ENCODE data around the gene SLC25A47. TPM values are rescaled to one million over a fixed set of nuclear protein-coding genes. Genes with fewer than 3 reads are reported as not detected.
"Not testable (repeated sequence)": the region's sequence is repeated elsewhere in the genome, so short reads cannot be mapped to it uniquely, and the experiment has no call there.

The SLC25A47 gene, protein sequence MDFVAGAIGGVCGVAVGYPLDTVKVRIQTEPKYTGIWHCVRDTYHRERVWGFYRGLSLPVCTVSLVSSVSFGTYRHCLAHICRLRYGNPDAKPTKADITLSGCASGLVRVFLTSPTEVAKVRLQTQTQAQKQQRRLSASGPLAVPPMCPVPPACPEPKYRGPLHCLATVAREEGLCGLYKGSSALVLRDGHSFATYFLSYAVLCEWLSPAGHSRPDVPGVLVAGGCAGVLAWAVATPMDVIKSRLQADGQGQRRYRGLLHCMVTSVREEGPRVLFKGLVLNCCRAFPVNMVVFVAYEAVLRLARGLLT
- not detected for total RNA-seq

DNA sequence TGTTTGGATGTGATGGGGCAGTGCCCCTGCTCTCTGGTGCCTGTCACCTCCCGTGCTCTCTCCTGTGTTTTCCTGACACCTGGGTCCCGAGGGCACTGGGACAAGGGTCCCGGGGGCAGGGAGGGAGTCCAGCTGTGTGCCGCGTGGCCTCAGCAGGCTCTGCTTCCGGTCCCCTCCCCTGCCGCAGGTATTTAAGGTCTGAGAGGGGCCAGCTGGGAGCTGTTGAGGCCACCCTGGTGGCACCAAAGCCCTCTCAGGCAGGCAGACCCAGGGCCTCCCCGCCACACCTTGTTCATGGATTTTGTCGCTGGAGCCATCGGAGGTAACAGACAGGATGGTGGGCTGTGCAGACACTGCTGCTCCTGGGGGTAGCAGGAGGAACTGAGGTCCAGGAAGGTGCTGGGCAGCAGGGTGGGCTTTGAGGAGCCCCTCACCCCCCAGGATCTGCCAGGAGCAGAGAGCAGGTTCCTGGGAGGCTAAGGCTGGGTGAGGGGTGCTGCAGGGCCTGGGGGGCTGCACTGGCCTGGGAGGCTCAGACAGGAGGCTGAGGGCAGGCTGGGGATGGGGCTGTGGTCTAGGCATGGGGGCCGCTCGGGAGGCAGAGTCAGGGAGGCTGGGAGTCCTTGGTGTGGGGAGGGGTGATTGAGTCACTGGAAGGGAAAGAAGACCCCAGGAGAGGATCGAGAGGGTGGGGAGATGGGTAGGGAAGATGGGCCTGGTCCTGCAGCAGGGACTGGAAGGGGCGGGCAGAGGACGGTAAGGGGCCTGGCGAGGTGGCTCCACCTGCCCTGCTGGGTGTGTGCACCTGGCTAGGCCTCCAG is at the start of gene SLC25A47:
TSS of gene SLC25A47 (plus strand) at position 219 of the 821 bp plus-strand sequence. CDS start at position 295, 76 bp downstream.
- Mint-ChIP-seq H3K4me1 (ENCODE audit: low read depth) (peaks cover 6% of the 10 kb centered on the region), H3K36me3 (ENCODE audit: insufficient read depth in 2 of 2) (no peaks in the 10 kb centered on the region), H3K9me3 (no peaks in the 10 kb centered on the region), H3K27me3 (ENCODE audit: low read depth) (peaks cover 8% of the 10 kb centered on the region), H3K4me3 (no peak within 1 kb of the TSS), H3K27ac (peak within 1 kb of the TSS; percentile 16)
- no peak for ATAC-seq (replicated peaks in 1 of 2)
- no peak for DNase-seq

DNA sequence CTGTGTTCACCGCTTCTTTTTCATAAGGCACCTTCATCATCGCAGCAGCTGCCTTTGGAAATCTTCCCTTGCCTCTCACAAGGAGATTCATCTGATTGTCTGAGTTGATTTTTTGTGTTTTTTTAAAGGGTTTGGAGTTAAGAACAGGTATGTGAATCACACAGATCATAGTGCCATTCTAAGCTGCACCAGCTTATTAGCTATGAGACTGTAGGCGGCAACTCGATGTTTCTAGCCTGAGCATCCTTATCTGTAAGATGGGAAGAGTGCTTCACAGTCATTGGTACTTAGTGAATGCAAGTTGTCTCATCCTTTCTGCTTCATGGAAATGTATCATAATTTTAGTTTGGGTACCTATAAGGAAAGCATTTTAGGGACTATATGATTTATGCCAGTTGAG is 48.9 kb upstream of the SLC25A47 start:
- no peak for ATAC-seq (replicated peaks in 1 of 2)
- Mint-ChIP-seq H3K4me1 (ENCODE audit: low read depth) (peaks cover 38% of the 10 kb centered on the region), H3K9me3 (no peaks in the 10 kb centered on the region), H3K27ac (peak overlapping the region; percentile 92), H3K36me3 (ENCODE audit: insufficient read depth in 2 of 2) (peaks cover 5 to 7% of the 10 kb centered on the region in 2 donors), H3K4me3 (peak overlapping the region in 1 of 2 donors; percentile 70), H3K27me3 (ENCODE audit: low read depth) (no peaks in the 10 kb centered on the region)
- no peak for DNase-seq

DNA sequence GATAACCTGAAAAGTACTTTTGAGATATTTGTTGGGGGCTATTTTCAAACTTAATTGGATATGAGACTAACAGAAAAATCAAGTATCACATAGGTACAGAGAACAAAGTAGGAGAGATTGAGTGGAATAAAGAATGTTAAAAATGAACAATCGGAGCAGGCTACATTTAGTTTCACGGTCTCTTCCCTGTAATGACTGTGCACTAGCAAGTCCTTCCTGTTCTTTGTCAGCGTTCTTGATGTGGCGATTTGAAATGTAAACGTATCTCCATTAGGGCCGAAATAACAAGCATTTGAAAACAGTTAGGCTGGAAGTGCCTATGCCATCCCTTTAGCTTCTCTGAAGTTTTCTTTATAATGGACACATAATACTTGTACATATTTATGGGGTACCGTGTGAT is 47.9 kb upstream of the SLC25A47 start:
- Mint-ChIP-seq H3K36me3 (ENCODE audit: insufficient read depth in 2 of 2) (peaks cover 5 to 7% of the 10 kb centered on the region in 2 donors), H3K9me3 (no peaks in the 10 kb centered on the region), H3K4me3 (peak overlapping the region in 1 of 2 donors; percentile 70), H3K27me3 (ENCODE audit: low read depth) (no peaks in the 10 kb centered on the region), H3K4me1 (ENCODE audit: low read depth) (peaks cover 37% of the 10 kb centered on the region), H3K27ac (peak overlapping the region; percentile 92)
- no peak for DNase-seq
- peak; percentile 63 to 92 for ATAC-seq (replicated peaks in 1 of 2)

DNA sequence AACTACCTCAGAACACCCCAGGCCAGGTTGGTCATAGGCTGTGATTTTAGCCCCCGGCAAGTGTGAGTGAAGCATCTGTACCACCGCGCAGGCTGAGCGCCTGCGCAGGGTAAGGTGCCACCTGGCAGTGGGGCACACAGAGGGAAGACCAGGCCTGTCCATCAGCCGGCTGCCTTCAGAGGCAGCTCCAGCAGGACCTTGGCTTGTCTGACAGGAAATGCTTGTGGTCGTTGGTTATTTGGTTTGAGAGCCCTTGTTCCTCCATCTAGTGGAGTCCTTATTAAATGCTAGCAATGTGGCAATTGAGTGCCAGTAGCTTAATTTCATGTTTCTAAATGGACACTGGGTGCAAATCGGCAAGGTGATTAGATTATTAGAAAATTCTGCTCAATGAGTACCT is 44.4 kb upstream of the SLC25A47 start:
- no peaks in the 10 kb centered on the region for H3K27me3 Mint-ChIP-seq (ENCODE audit: low read depth)
- H3K9me3 Mint-ChIP-seq, result no peaks in the 10 kb centered on the region
- peaks cover 42% of the 10 kb centered on the region for H3K4me1 Mint-ChIP-seq (ENCODE audit: low read depth)
- no peak overlapping the region for H3K4me3 Mint-ChIP-seq
- H3K27ac Mint-ChIP-seq, result peak overlapping the region; percentile 82
- no peak for ATAC-seq (replicated peaks in 1 of 2)
- DNase-seq, result no peak
- H3K36me3 Mint-ChIP-seq (ENCODE audit: insufficient read depth in 2 of 2), result peaks cover 5 to 7% of the 10 kb centered on the region in 2 donors

DNA sequence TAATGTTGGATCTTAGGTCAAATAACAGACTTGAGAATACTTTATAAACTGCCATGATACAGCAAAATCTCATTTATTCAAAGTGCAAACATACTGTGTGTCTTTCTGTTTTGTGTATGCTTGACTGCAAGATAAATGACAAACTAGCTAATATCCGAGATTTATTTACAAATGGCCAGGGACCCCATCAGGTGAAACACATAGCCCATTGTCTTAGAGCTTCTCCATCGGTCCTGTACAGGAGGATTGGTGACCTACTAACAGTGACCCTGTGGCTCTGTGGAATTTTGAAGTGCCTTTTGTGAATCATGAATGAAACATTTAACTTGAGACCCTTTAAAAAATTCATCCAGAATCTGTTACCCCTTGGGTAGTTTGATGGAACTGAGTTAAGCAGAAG is 44.0 kb upstream of the SLC25A47 start:
- Mint-ChIP-seq H3K27ac (peak overlapping the region; percentile 46), H3K4me1 (ENCODE audit: low read depth) (peaks cover 40% of the 10 kb centered on the region), H3K36me3 (ENCODE audit: insufficient read depth in 2 of 2) (peaks cover 5 to 7% of the 10 kb centered on the region in 2 donors), H3K27me3 (ENCODE audit: low read depth) (no peaks in the 10 kb centered on the region), H3K4me3 (no peak overlapping the region), H3K9me3 (no peaks in the 10 kb centered on the region)
- no peak for ATAC-seq (replicated peaks in 1 of 2)
- DNase-seq, result no peak

DNA sequence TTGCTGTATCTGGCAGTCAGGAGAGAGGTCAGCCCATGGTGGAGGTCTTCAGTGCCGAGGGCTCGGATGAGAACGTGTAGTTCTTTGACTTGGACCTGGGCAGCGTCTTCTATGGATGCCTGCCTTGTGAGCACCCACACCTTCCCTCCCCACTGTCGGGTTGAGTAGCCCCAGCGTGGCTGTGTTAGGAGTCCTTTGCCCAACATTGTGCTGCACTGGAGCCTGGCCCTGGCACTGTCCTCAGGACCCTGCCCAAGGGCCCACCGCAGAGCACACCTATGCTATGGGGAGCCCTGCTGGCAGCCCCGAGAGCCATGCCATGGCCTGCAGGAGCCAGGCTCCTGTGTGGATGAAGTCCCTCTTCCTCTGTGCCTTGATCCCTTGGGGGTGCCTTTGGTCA is 43.6 kb upstream of the SLC25A47 start:
- Mint-ChIP-seq H3K36me3 (ENCODE audit: insufficient read depth in 2 of 2) (peaks cover 5 to 7% of the 10 kb centered on the region in 2 donors), H3K9me3 (no peaks in the 10 kb centered on the region), H3K27me3 (ENCODE audit: low read depth) (no peaks in the 10 kb centered on the region), H3K4me1 (ENCODE audit: low read depth) (peaks cover 40% of the 10 kb centered on the region), H3K4me3 (no peak overlapping the region), H3K27ac (peak overlapping the region; percentile 46)
- DNase-seq (no peak), ATAC-seq (replicated peaks in 1 of 2) (no peak)

DNA sequence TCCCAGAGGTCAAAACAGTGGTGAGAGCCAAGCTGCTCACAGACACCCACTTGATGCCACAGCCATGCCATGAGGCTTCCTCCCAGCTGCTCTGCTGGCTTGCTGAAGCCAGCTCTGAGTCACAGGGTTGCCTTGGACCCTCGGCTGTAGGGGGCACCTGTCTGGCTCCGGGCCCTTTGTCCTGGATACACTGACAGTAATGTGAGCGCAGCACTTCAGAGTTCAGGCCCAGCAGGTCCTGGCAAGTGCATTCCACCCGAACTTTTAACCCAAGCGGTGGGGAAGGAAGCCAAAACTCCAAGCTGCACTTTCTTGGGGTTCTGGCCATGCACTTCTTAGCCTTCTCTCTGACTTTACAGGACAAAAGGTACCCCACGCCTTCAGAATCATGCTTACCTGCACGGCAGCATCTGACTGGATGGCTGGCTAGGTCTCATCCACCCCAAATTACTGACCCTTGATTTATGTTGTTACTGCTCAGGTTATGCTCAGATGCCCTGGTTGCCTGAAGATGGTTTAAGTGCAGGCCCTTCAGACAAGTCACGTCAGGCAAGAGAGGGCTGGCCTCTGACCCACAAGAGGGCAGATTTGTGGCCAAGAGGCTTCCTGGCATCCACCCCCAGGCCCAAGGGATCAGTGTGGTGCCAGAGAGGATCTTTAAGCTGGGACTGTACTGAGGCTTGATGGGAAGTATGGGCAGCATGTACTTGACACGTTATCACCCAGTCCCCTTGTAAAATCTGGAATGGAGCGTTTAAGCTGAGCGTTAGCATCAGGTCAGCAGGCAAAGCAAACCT is 41.7 kb upstream of the SLC25A47 start:
- Mint-ChIP-seq H3K4me1 (ENCODE audit: low read depth) (peaks cover 27% of the 10 kb centered on the region), H3K27ac (no peak overlapping the region), H3K9me3 (no peaks in the 10 kb centered on the region), H3K27me3 (ENCODE audit: low read depth) (no peaks in the 10 kb centered on the region), H3K36me3 (ENCODE audit: insufficient read depth in 2 of 2) (peaks cover 1 to 3% of the 10 kb centered on the region in 2 donors), H3K4me3 (no peak overlapping the region)
- ATAC-seq (replicated peaks in 1 of 2), result no peak
- no peak for DNase-seq

DNA sequence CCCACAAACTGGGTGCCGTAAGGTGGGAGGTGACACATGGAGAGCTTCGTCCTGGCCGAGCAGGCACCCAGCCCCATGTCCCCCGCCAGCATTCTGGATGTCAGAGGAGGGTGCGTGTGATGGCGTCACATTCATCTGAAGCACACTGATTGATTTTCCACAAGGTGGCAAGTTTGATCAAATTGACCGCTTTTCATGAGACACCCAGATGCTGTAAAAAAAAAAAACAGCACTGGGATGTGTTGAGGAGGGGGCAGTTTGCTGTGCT is 41.1 kb upstream of the SLC25A47 start:
- ATAC-seq (replicated peaks in 1 of 2), result no peak
- Mint-ChIP-seq H3K4me3 (no peak overlapping the region), H3K4me1 (ENCODE audit: low read depth) (peaks cover 26% of the 10 kb centered on the region), H3K36me3 (ENCODE audit: insufficient read depth in 2 of 2) (peaks cover 0 to 3% of the 10 kb centered on the region in 2 donors), H3K27ac (no peak overlapping the region), H3K9me3 (no peaks in the 10 kb centered on the region), H3K27me3 (ENCODE audit: low read depth) (no peaks in the 10 kb centered on the region)
- DNase-seq, result no peak

DNA sequence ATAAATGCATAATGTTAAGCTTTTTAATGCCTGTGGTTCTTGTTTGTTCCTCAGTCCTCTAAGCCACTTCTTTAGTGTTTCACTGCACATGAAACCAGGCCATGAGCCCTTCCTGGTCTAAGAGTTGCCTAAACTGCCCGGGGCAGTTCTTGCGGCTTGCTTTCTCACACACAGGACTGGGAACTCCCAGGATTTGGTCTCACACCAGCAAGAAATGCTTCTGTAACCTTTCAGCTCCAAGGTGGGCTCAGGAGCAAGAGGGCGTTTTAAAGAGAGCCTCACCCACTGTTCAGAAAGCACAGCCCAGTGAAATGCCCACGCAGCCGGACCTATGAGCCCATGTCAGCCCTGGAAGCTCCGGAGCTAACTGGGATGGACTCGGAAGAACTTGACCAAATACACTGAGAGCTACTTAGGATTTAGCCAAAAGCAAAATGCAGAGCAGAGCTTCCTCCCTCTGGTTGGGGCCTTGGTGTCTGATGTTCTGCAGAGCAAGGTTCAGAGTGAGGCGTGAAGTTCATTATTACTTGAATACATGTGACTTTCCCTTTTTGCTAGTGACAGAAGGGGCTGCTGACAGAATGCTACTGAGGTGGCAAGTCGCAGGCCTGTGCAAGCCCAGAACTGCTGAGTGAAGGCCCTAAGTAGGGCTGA is 40.2 kb upstream of the SLC25A47 start:
- Mint-ChIP-seq H3K9me3 (no peaks in the 10 kb centered on the region), H3K4me1 (ENCODE audit: low read depth) (peaks cover 22% of the 10 kb centered on the region), H3K27me3 (ENCODE audit: low read depth) (no peaks in the 10 kb centered on the region), H3K27ac (peak overlapping the region; percentile 55), H3K36me3 (ENCODE audit: insufficient read depth in 2 of 2) (no peaks in the 10 kb centered on the region), H3K4me3 (no peak overlapping the region)
- DNase-seq, result no peak
- ATAC-seq (replicated peaks in 1 of 2), result no peak

DNA sequence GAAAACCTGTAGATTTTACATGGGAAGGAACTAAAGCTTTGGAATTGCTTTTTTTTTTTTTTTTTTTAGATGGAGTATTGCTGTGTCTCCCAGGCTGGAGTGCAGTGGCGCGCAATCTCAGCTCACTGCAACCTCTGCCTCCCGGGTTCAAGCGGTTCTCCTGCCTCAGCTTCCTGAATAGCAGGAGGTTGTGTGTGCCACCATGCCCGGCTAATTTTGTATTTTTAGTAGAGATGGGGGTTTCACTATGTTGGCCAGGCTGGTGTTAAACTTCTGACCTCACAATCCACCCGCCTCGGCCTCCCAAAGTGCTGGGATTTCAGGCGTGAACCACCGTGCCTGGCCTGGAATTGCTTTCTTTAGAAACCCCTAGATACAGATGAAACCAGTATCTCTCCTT is 39.7 kb upstream of the SLC25A47 start:
- not testable (repeated sequence) for H3K9me3 Mint-ChIP-seq; H3K27ac Mint-ChIP-seq; H3K27me3 Mint-ChIP-seq (ENCODE audit: low read depth); DNase-seq; H3K36me3 Mint-ChIP-seq (ENCODE audit: insufficient read depth in 2 of 2); ATAC-seq (replicated peaks in 1 of 2); H3K4me3 Mint-ChIP-seq
- peaks cover 19% of the 10 kb centered on the region for H3K4me1 Mint-ChIP-seq (ENCODE audit: low read depth)

DNA sequence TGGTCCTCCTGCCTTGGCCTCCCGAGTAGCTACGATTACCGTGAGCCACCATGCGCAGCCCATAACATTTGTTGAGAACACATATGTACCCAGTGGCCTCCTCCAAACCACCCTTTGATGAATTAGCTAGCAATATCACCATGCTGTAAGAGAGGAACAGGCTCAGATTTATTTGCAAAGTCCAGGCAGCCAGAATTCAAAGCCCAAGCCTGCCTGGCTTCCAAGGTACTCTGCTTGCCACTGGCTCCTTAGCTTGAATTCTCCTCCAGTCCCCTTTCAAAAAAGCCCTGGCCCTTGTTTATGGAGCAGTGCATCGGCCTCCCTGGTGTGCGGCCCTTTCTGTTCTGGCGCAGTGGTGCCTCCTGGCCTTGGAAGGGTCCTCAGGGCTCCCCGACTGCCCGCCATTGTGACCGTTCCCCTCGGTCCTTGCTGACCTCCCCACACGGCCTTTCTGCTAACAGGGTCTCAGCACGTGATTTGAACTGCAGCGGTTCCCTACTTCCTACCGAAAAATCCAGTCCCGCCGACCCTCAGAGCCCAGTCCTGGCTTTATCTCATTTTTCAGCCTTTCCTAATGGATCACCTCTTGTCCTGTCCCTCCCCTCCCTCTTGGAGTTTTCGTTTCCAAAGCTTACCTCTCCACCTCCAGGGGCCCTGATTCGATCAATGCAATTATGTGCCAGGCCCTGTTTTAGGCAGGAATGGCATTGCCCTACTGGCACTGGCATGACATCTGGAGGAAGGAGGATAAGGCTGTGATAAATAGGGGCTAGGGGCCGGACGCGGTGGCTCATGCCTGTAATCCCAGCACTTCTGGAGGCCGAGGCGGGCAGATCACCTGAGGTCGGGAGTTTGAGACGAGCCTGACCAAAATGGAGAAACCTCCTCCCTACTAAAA is 38.9 kb upstream of the SLC25A47 start:
- Mint-ChIP-seq H3K4me1 (ENCODE audit: low read depth) (peaks cover 12% of the 10 kb centered on the region), H3K27ac (peak overlapping the region; percentile 79), H3K27me3 (ENCODE audit: low read depth) (no peaks in the 10 kb centered on the region), H3K9me3 (no peaks in the 10 kb centered on the region), H3K4me3 (peak overlapping the region; percentile 41 to 75), H3K36me3 (ENCODE audit: insufficient read depth in 2 of 2) (no peaks in the 10 kb centered on the region)
- DNase-seq (no peak), ATAC-seq (replicated peaks in 1 of 2) (no peak)
